ENCODE results near the gene USP43. TPM values are rescaled to one million over a fixed set of nuclear protein-coding genes. Genes with fewer than 3 reads are reported as not detected.
A peak's percentile ranks its signal among the peaks of the same experiment; 100 is the strongest.

Gene USP43
- polyA plus RNA-seq, 2 of the 4 experiments (the other 2 are of a cell fraction), result 3.4 to 4.0 TPM

GRCh38 chr17:9767432-9767991 is 122.2 kb downstream of the USP43 start:
- TF ChIP-seq PHF8 (IDR thresholded peaks at IDR 0.05; ENCODE audit: borderline replicate concordance, low read depth) (no peak), HES2 (IDR thresholded peaks at IDR 0.05) (no peak), EHF (CRISPR knock-in tag; IDR thresholded peaks at IDR 0.05) (no peak), HMGXB4 (CRISPR knock-in tag; IDR thresholded peaks at IDR 0.05; ENCODE audit: borderline replicate concordance) (no peak), KDM1A (IDR thresholded peaks at IDR 0.05; ENCODE audit: low read depth) (no peak), EP300 (IDR thresholded peaks at IDR 0.05) (no peak), TFCP2L1 (CRISPR knock-in tag; IDR thresholded peaks at IDR 0.05) (no peak), CHD4 (IDR thresholded peaks at IDR 0.05; ENCODE audit: borderline replicate concordance) (no peak), RNF2 (IDR thresholded peaks at IDR 0.05; ENCODE audit: borderline replicate concordance, low read depth) (no peak), BHLHE40 (IDR thresholded peaks at IDR 0.05; ENCODE audit: low read depth, low read length) (no peak), ZC3H11A (IDR thresholded peaks at IDR 0.05) (no peak), RFX5 (IDR thresholded peaks at IDR 0.05) (no peak), MAFK (IDR thresholded peaks at IDR 0.05; ENCODE audit: partially characterized antibody) (no peak)
- TF ChIP-seq, protein P1, sequence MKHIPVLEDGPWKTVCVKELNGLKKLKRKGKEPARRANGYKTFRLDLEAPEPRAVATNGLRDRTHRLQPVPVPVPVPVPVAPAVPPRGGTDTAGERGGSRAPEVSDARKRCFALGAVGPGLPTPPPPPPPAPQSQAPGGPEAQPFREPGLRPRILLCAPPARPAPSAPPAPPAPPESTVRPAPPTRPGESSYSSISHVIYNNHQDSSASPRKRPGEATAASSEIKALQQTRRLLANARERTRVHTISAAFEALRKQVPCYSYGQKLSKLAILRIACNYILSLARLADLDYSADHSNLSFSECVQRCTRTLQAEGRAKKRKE (CRISPR knock-in tag; IDR thresholded peaks at IDR 0.05; ENCODE audit: low read depth), result no peak
- TF ChIP-seq, protein P2, sequence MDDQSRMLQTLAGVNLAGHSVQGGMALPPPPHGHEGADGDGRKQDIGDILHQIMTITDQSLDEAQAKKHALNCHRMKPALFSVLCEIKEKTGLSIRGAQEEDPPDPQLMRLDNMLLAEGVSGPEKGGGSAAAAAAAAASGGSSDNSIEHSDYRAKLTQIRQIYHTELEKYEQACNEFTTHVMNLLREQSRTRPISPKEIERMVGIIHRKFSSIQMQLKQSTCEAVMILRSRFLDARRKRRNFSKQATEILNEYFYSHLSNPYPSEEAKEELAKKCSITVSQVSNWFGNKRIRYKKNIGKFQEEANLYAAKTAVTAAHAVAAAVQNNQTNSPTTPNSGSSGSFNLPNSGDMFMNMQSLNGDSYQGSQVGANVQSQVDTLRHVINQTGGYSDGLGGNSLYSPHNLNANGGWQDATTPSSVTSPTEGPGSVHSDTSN (IDR thresholded peaks at IDR 0.05), result no peak
- ATAC-seq, result no peak
- DNase-seq (ENCODE audit: low read depth in 1 of 2, low spot score in 1 of 2), result no peak
- Histone ChIP-seq H3K4me2 (no peak overlapping the region), H3K9me3 (no peaks in the 10 kb centered on the region), H3K4me3 (no peak overlapping the region), H3K27ac (peak overlapping the region; percentile 43 to 72; a peak in 4 of 6 replicates), H3K4me1 (peaks cover 15% of the 10 kb centered on the region; the same call in 2 of the 3 replicates)
- WGBS (ENCODE audit: missing lambda C conversion rate), result 73% methylated on average over 7 of the region's 7 CpGs
- POLR2A ChIA-PET, result no interaction called here
- CTCF ChIA-PET, result interaction anchor here (0.9 to 6.5 kb wide), 19 partner anchors 9 to 192 kb away, joined by 3 to 58 read pairs (median 6); partner anchors contain the start of genes DHRS7C and STX8
- no peak for FAIRE-seq

- POLR2A ChIA-PET, result no interaction called here
- peaks cover 14% of the 10 kb centered on the region; the same call in 2 of the 3 replicates for H3K4me1 ChIP-seq
These were observed 123.1 kb downstream of the USP43 start for GRCh38 chr17:9768381-9768934.

More at GRCh38 chr17:9768381-9768934, 123.1 kb downstream of the USP43 start:
- peak; percentile 55 to 60 for DNase-seq (ENCODE audit: low read depth in 1 of 2, low spot score in 1 of 2)
- Histone ChIP-seq H3K27ac (peak overlapping the region; percentile 43 to 72), H3K9me3 (no peaks in the 10 kb centered on the region), H3K4me2 (no peak overlapping the region), H3K4me3 (no peak overlapping the region)
- TF ChIP-seq KDM1A (IDR thresholded peaks at IDR 0.05; ENCODE audit: low read depth) (no peak), ZC3H11A (IDR thresholded peaks at IDR 0.05) (peak; percentile 100), EHMT2 (IDR thresholded peaks at IDR 0.05; ENCODE audit: low read depth) (no peak), HOXA7 (CRISPR knock-in tag; IDR thresholded peaks at IDR 0.05) (no peak), CTCF (IDR thresholded peaks at IDR 0.05) (peak; percentile 80), SMC3 (IDR thresholded peaks at IDR 0.05) (peak; percentile 75), RARB (CRISPR knock-in tag; IDR thresholded peaks at IDR 0.05) (no peak), ZSCAN20 (CRISPR knock-in tag; IDR thresholded peaks at IDR 0.05) (no peak), RAD21 (conservative IDR thresholded peaks at IDR 0.05 in 1 of 2, IDR thresholded peaks at IDR 0.05 in 1 of 2) (peak; percentile 55 to 74)
- no peak for FAIRE-seq
- ATAC-seq, result peak in 1 of 2 experiments; percentile 52; a peak in 3 of 6 replicates
- CTCF ChIA-PET, result interaction anchor here (0.7 to 6.5 kb wide), 35 partner anchors 8 to 193 kb away, joined by 3 to 58 read pairs (median 4); partner anchors contain the start of genes DHRS7C, RCVRN and STX8
- 37% methylated on average over 5 of the region's 5 CpGs for WGBS (ENCODE audit: missing lambda C conversion rate)

Data from A549 (cell line).